AG10803 (cell line): ENCODE measurements around the gene SH2D2A.
A peak's percentile ranks its signal among the peaks of the same experiment; 100 is the strongest.

Experiments used
- DNase-seq: peaks from one replicate; pipeline ENCODE4 v3.0.0; 2010; ENCODE audit warnings: low read depth
- H3K4me3 ChIP-seq: 2 replicates; pipeline ENCODE4 v1.5.1; 2011; ENCODE audit warnings: mild to moderate bottlenecking, low read length, control low read depth
- CTCF ChIP-seq: conservative IDR thresholded peaks from 2 replicates; pipeline ENCODE4 v1.5.1; 2011; ENCODE audit warnings: mild to moderate bottlenecking, low read length, control low read depth, inconsistent platforms

SH2D2A gene

GRCh38 chr1:156860628-156861423 is 44.2 kb upstream of the SH2D2A start, which contains the start of gene NTRK1:
Gene NTRK1, plus strand, starts transcription at chr1:156860865. Its CDS starts 70 bp downstream, at chr1:156860935.
- no peak for TF ChIP-seq CTCF
- peak within 1 kb of the TSS; percentile 49 for H3K4me3 ChIP-seq
- DNase-seq: peak; percentile 10

DNA sequence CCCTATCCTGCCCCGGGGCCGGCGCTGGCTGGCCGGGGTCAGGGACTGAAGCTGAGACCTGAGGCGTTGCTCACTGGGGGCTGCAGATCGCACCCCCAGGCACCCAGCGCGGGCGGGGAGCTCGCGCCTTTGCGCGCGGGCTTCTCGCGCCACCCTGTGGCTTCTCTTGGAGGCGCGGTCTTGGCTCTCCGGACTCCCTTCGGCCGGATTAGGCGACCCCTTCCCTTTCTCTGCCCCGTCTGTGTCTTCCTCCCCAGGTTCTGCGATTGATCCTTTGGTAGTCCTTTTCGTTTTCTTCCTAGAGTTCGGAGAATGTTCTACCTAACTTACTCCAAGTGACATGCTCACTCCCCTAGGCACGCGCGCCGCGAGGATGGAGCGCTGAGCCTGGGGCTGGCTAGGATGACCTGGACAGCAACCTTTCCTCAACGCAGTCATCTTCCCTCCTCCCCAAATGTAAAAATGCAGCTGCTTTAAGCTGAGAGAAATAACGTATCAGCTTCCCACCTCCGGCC is 43.5 kb upstream of the SH2D2A start:
- peak; percentile 28 for DNase-seq
- peak; percentile 72 for TF ChIP-seq CTCF
- peak overlapping the region; percentile 49 for H3K4me3 ChIP-seq

DNA sequence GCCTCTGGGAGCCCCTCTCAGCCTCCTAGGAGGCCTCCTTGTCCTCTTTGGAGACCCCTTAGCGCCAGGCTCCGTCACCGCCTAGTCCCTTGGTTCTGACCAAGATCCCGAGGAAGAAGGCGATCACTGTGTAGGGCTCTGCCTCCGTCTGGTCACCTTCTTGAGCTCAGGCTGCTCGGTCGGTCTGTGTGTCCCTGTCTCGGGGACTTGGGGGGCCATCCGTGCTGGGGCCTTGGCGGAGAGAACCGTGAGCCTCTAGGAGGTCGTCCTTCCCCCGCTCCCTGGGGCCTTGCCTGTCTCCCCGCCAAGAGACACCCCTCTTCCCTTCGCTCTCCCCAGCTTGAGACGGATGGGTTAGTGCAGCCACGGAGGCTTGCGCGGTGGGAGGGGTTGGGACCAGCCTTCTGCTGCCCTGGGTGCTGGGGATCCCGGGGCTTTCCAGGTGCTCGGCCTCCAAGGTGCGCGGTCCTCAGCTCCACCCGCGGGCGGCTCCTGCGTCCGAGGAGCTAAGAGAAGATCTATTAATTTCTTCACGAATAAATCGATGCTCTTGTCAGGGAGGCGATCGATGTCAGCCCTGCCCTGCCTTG is 43.0 kb upstream of the SH2D2A start:
- H3K4me3 ChIP-seq: peak overlapping the region; percentile 49
- peak; percentile 9 for DNase-seq
- no peak for TF ChIP-seq CTCF

GRCh38 chr1:156858959-156859522 is 42.4 kb upstream of the SH2D2A start, which contains the start of gene INSRR:
Gene INSRR, minus strand, starts transcription at chr1:156859117. Its CDS starts 496 bp downstream, at chr1:156858621.
- peak within 1 kb of the TSS; percentile 49 for H3K4me3 ChIP-seq
- no peak for DNase-seq
- TF ChIP-seq CTCF: no peak

- DNase-seq: no peak
These were observed 41.9 kb upstream of the SH2D2A start for GRCh38 chr1:156858555-156858956.

GRCh38 chr1:156857532-156857931 is 40.9 kb upstream of the SH2D2A start:
- H3K4me3 ChIP-seq: no peak overlapping the region
- DNase-seq: no peak
- TF ChIP-seq CTCF: no peak

More at GRCh38 chr1:156858555-156858956, 41.9 kb upstream of the SH2D2A start:
- no peak for TF ChIP-seq CTCF
- H3K4me3 ChIP-seq: peak overlapping the region; percentile 27; the same call in 1 of the 2 replicates
